ES-I3 (cell line): ENCODE measurements around the gene CIITA.
"Not testable (repeated sequence)": the region's sequence is repeated elsewhere in the genome, so short reads cannot be mapped to it uniquely, and the experiment has no call there.

Source experiments
- H3K36me3 ChIP-seq: 2 replicates; pipeline ENCODE4 v1.6.1; 2013; ENCODE audit warnings: mild to moderate bottlenecking, low read length, control low read depth, moderate library complexity; ENCODE audit not compliant: insufficient read depth
- H3K4me1 ChIP-seq: 2 replicates; pipeline ENCODE4 v1.6.1; 2013; ENCODE audit warnings: mild to moderate bottlenecking, control low read depth, low read length; ENCODE audit not compliant: insufficient read depth
- H3K9ac ChIP-seq: 2 replicates; pipeline ENCODE4 v1.6.1; 2013; ENCODE audit warnings: low read depth, mild to moderate bottlenecking, low read length, moderate library complexity
- H3K9me3 ChIP-seq: 2 replicates; pipeline ENCODE4 v1.6.1; 2013; ENCODE audit warnings: mild to moderate bottlenecking, low read length, moderate library complexity; ENCODE audit not compliant: control insufficient read depth, insufficient read depth

CIITA gene

DNA sequence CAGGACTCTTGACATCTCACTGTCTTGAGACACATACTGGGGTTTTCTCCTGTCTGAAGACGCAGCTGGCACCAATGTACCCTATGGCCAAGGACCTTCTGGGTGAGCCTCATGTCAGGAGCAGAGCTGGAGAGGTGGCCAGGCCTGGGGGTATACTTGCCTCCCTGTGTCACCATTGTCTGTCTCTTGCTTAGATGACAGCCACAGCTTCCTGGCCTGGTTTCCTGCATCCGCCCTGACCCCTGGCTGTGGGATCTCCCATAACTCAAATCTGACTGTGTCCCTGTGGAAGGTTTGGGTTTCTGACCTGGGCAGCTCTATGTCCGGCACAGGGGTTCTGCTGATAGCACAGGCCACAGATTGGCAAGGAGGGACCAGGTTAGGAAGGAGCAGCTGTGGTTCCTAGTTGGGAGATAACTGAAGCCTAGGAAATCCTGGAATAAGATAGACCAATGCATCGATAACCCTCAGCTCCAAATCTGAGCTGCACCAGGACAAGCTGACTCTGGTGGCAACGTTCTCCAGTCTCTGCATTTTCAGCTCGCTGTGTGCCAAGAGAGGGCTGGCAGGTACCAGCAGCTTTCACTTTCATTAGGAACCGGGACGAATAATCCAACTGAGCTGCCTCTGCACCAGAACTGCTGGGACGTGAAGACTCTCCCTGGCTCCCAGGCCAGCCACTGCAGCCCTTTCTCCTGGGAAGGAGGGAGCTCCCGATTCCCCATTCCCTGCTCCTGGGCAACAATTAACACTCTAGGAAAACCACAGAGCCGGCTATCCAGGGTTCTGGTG is 60.3 kb downstream of the CIITA start:
- no peaks in the 10 kb centered on the region for H3K36me3 ChIP-seq
- H3K9ac ChIP-seq, result no peak overlapping the region
- H3K4me1 ChIP-seq, result 0 out of 2 replicates have a peak, but pooled peaks cover 5% of the 10 kb centered on the region
- H3K9me3 ChIP-seq, result no peaks in the 10 kb centered on the region

DNA sequence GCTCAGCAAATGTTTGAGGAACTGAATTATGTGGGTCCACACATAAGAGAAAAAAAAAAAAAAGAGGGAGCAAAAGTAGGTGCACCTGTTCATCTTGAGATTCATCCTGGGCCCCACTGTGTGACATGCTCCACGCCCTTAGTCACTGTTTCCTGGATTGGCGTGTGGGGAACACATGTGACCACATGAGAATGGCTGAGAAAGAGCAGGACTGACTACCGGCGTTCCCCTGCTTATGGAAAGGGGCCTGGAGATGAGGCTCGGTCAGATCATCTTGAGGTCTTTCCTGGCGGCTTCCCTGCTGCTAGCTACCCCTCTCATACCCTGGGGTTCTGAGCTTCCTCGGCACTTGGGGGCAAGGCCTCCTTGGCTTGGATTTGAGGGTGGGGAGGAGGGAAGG is 61.3 kb downstream of the CIITA start:
- 0 out of 2 replicates have a peak, but pooled peaks cover 9% of the 10 kb centered on the region for H3K4me1 ChIP-seq
- no peaks in the 10 kb centered on the region for H3K36me3 ChIP-seq
- no peak overlapping the region for H3K9ac ChIP-seq
- no peaks in the 10 kb centered on the region for H3K9me3 ChIP-seq

DNA sequence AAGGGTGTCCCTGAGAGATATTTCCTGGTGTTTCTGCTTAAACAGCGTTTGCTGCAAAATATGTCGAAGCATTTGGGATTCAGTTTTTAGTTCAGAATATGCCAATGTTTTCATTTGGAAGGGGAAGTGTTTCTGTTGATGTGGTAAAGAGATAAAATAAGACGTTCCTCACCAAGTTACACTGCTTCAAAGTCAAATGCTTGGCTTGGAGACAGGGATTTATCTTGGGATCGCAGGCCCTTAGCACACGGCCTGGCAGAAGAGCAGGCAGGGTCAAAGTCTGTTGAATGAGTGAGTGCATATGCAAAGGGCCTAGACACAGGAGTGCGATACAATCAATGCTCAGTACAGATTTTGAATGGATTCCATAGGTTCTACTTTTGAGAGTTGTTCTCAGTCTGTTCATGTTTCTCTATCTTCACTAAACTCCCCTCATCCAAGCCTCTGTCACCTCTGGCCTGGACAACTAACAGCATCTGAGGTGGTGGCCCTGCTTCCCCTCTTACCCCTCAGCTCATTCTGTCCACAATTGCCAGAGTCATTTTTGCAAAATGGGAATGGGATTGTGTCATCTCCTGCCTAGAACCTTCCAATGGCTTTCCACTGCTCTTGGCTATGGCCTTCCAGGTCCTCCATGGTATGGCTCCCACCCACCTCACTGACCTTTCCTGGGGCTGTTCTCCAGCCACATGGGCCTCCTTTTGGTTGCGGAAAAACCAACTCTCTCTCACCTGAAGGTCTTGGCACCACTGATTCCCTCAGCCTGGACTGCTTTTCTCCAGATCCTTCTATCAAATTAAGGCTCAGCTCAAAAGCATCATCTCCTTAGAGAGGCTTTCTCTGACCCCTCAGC is 62.0 kb downstream of the CIITA start:
- Histone ChIP-seq H3K4me1 (0 out of 2 replicates have a peak, but pooled peaks cover 9% of the 10 kb centered on the region), H3K9me3 (no peaks in the 10 kb centered on the region), H3K9ac (no peak overlapping the region), H3K36me3 (no peaks in the 10 kb centered on the region)

DNA sequence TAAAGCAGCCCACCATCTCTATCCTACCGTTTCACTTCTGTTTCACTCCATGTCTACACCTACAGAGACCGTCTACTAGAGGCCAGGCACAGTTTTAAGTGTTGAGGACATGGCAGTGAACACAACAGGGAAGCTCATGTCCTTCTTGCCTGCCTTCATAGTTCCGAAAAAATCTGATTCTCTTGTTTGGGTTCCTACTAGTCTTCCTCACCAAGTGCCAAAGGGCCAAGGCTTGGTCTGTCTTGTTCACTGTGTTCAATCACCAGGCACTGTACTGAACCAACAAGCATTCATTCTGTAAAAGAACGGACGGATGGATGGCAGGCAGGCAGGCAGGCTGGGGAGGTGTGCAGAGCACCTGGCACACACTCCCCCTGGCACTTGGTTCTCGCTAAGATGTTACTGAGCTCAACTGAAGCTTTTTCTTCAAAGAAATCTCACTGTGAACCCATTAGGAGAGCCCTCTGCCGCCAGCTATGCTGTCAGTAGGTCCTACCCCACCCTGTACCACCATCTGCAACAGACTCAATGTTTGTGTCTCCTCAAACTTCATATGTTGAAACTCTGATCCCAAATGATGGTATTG is 62.7 kb downstream of the CIITA start:
- no peak overlapping the region for H3K9ac ChIP-seq
- no peaks in the 10 kb centered on the region for H3K36me3 ChIP-seq
- H3K9me3 ChIP-seq, result no peaks in the 10 kb centered on the region
- H3K4me1 ChIP-seq, result 0 out of 2 replicates have a peak, but pooled peaks cover 9% of the 10 kb centered on the region

DNA sequence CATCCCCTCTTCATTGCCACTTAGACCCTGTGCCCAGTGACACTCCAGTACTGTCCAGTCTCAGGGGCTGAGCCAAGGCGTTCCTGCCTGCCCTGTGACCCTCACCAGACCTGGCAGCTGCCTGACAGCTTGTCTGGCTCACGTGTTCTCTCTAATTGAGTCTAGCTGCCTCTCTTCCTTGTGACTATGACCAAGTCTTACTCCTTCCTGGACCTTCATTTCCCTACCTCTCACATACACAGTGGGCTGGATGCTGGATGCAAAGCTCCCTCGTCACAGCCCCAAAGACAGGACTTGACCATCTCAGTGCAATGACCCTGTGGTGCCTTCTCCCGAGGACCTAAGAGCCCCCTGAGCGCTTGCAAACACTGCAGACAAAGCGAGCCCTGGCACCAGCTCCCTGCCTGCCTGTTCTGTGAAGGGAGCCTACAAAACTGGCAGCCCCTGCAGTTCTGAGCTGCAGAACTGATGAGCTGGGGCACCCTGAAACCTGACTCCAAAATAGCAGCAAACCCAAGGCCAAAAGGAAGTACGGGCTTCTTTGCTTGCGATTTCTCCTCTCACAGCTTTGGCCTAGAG is 63.6 kb downstream of the CIITA start:
- Histone ChIP-seq H3K9me3 (no peaks in the 10 kb centered on the region), H3K36me3 (no peaks in the 10 kb centered on the region), H3K9ac (peak overlapping the region; percentile 61; the same call in 1 of the 2 replicates), H3K4me1 (peaks cover 15% of the 10 kb centered on the region; the same call in 1 of the 2 replicates)

DNA sequence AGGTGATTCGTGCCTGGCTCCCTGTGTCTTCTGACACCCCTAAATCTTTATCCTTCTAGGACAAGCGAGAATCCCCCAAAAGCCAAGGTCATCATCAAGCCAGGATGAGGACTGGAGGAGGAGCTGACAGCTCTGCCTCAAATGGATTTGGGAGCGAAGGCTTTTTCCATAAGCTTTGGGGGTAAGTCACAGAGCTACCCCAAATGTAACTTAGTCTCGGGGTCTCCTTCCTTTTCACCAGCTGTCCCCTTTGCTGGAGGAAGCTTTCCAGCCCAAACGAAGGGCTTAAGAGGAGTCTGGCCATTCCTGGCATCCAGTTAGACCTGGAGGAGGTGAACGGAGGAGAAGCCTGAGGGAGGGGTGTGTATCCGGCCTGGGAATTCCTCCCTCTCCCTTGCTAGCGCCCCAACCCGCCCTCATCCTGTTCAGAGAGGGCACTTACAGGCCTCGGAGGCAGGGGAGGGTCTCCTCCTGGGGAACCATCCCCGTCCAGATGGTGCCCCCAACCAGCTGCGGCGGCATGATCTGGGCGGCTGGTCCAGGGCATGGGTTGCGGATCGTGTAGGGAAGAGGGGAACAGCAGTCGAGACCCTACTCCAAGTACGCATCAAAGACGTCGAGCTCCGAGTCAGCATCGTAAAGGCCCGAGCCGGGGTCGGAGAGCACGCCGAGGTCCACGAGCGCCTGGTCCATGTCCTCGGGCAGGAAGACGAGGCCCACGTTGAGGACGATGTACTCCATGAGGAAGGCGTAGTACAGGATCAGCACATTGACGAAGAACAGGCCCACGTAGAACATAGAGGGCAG is 64.3 kb downstream of the CIITA start:
- H3K9ac ChIP-seq, result peak overlapping the region; percentile 61
- peaks cover 16% of the 10 kb centered on the region; the same call in 1 of the 2 replicates for H3K4me1 ChIP-seq
- H3K36me3 ChIP-seq, result no peaks in the 10 kb centered on the region
- H3K9me3 ChIP-seq, result no peaks in the 10 kb centered on the region

DNA sequence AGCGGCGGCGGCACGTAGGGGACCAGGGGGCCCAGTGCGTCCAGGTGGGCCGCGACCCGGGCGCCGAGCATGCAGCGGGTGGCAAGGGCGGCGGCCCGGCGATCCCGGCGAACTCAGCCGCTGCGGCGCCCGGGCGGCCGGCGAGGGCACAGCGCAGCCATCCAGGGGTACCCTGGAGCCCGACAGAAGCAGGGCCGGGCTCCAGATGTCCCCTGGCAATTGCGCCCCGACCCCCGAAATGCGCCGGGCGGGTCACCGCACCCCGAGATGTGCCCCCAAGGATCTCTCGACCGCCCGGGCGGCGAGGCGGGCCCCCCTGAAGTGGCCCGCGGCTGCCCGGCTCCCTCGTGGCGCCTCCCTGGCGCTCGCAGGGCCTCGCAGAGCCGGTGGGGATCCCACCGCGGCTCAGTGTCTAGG is 64.9 kb downstream of the CIITA start:
- not testable (repeated sequence) for H3K9me3 ChIP-seq, H3K36me3 ChIP-seq
- peak overlapping the region; percentile 61; the same call in 1 of the 2 replicates for H3K9ac ChIP-seq
- peaks cover 20% of the 10 kb centered on the region for H3K4me1 ChIP-seq

DNA sequence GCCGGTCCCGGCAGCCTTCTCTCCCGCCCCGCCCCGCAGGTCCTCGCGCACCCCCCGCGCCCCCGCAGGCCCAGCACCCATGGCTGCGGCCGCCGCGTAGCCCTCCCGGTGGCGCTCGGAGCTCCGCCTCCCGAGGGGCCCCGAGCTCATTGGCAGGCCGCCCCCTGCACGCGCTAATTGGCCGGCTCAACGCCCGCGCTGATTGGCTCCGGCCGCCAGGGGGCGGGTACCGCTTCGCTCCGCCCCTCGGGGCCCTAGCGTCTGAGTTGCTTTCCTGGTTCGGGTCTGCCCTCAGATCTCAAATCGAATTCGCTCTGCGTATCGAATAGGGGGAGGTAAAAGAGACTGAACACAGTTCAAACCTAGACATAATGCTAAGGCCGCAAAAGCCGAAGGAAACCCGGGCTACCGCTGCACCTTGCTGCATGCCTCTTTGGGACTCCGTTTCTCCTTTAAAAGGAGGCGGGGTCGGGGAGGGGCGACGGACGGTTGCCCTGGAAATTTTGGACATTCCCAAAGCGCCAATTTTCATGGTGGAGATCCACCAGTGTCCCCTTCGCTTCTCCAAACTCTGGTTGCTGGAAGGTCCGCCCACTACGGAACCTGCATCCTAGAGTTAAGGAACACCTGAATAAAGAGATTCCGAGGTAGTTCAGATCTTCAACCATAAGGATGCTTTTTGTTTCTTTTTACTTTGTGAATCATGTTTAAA is 65.5 kb downstream of the CIITA start, which contains the start of gene DEXI:
DEXI (minus strand) TSS at position 117 of the 712 bp plus-strand sequence. CDS start 463 bp downstream, outside the sequence.
- H3K4me1 ChIP-seq, result peaks cover 26% of the 10 kb centered on the region

DNA sequence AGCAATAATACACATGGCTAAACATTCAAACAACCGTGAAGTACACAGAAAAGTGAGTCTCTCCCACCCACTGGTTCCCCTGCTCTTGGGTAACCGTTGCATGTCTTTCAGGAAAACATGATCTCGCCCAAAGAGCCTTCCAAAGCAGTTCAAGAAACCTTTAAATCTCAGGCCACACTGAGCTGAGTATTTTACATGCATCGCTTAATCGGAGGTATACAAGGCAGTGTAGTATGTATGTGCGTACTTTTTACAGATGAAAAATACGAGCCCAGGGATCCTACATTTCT is 66.0 kb downstream of the CIITA start:
- Histone ChIP-seq H3K9ac (peak overlapping the region; percentile 76), H3K4me1 (peaks cover 28% of the 10 kb centered on the region), H3K36me3 (no peaks in the 10 kb centered on the region), H3K9me3 (no peaks in the 10 kb centered on the region)

More for the DNA sequence above, 65.5 kb downstream of the CIITA start, which contains the start of gene DEXI:
- Histone ChIP-seq H3K9me3 (no peaks in the 10 kb centered on the region), H3K9ac (peak within 1 kb of the TSS; percentile 76), H3K36me3 (no peaks in the 10 kb centered on the region)

DNA sequence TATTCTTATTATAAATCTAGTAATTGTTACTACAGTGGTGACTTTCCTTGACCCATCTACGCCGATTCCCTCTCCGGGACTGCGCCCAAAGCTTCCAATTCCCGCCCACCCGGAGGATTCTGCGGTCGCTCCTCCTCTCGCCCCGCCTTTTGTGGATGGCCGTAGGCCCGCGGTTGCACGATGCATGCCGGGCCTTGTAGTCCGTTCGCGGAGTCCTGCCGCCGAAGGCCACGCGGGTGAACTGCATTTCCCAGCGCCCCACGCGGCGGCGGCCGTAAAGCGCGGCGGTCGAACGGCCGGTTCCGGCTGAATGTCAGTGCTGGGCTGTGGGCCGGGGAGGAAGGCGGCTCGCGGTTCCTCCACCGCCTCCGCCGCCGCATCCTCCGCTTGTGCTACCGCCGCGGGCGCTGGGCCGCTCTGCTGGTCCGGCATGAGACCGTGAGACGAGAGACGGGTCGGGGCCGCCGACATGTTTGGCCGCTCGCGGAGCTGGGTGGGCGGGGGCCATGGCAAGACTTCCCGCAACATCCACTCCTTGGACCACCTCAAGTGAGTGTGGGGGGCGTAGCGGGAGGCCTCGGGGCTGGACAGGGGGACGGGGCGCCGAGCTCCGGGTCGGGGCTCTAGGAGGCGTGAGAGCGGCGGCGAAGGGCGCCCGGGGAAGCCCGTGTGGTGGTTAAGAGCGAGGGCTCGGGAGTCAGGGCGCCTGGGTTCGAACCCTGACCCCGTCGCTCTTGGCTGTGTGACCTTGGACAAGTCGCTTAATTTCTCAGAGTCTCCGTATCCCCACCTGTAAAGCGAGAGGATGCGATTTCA is 67.5 kb downstream of the CIITA start, which contains the start of gene CLEC16A:
CLEC16A (plus strand) TSS at position 316 of the 816 bp plus-strand sequence; CDS start at position 470, 154 bp downstream.
- Histone ChIP-seq H3K36me3 (no peaks in the 10 kb centered on the region), H3K4me1 (peaks cover 42% of the 10 kb centered on the region), H3K9me3 (no peaks in the 10 kb centered on the region), H3K9ac (peak within 1 kb of the TSS; percentile 71; the same call in 1 of the 2 replicates)

DNA sequence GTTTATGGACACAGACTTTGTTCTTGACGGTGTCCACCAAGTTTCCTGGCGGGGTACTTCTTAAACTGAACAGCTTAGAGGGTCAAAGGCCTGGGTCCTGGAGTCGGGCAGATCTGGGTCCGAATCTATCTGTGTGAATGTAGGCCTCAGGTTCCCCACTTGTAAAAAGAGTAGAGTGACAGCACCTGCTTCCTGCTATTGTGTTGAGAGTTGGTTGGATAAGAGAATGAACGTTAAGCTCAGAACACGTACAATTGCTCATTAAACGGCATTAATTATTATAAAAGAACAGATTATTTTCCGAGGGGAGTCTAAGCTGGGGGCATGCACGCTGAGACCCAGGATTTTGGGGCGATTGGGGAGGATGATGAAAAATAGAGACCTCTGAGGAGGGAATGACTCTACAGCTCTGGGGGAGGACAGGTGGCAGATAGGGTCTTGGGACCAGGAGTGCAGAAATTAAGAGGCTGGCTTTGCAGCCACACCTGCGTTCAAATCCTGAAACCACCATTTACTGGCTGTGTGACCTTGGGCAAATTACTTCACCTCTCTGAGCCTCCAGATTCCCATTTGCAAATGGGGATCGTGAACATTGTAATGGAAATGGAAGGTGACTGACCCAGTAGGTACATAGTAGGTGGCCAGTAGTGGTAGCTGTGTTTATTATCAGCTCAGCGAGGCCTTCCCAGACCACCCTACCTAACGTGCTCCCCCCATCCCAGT is 68.2 kb downstream of the CIITA start:
- Histone ChIP-seq H3K36me3 (no peaks in the 10 kb centered on the region), H3K9ac (peak overlapping the region; percentile 71; the same call in 1 of the 2 replicates), H3K4me1 (peaks cover 49% of the 10 kb centered on the region), H3K9me3 (no peaks in the 10 kb centered on the region)

DNA sequence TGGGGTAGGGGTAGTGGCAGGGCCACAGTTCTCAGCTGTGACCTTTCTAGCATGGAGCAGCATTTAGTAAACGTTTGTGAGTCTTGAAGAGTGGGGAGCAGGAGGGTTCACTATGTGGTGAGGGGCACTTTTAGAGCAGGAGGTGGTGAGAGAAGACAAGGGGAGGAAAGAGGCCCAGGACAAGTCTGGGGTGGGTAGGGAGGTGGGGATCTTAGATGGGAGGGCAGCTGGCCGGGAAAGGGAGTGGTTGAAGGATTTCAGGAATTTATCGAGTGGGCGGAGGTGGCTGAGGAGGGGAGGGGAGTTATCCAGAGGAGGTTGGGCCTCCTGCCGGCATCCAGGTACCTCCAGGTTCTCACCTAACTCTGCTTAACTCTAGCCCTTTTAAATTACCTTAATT is 69.3 kb downstream of the CIITA start:
- Histone ChIP-seq H3K9me3 (no peaks in the 10 kb centered on the region), H3K4me1 (peaks cover 48% of the 10 kb centered on the region), H3K9ac (no peak overlapping the region), H3K36me3 (no peaks in the 10 kb centered on the region)
